ENCODE data around the gene CCDC7.
A peak's percentile ranks its signal among the peaks of the same experiment; 100 is the strongest.
"Not testable (repeated sequence)": the region's sequence is repeated elsewhere in the genome, so short reads cannot be mapped to it uniquely, and the experiment has no call there.

The CCDC7 gene

GRCh38 chr10:32445740-32446535 is at the start of gene CCDC7:
Gene CCDC7, plus strand, starts transcription at chr10:32446140. Its CDS starts 5,503 bp downstream, at chr10:32451643.
- peak; percentile 90 for DNase-seq

GRCh38 chr10:32397163-32397562 is 48.8 kb upstream of the CCDC7 start:
- not testable (repeated sequence) for DNase-seq

GRCh38 chr10:32399720-32400119 is 46.2 kb upstream of the CCDC7 start:
- not testable (repeated sequence) for DNase-seq

GRCh38 chr10:32400961-32401360 is 45.0 kb upstream of the CCDC7 start:
- no peak for DNase-seq

GRCh38 chr10:32402499-32402898 is 43.4 kb upstream of the CCDC7 start:
- no peak for DNase-seq

- DNase-seq: no peak
These were observed 42.8 kb upstream of the CCDC7 start for GRCh38 chr10:32403091-32403490.

GRCh38 chr10:32408690-32409089 is 37.2 kb upstream of the CCDC7 start:
- no peak for DNase-seq

- no peak for DNase-seq
These were observed 36.2 kb upstream of the CCDC7 start for GRCh38 chr10:32409741-32410140.

- no peak for DNase-seq
These were observed 35.4 kb upstream of the CCDC7 start for GRCh38 chr10:32410569-32410968.

- no peak for DNase-seq
These were observed 34.0 kb upstream of the CCDC7 start for GRCh38 chr10:32411797-32412498.

- DNase-seq: no peak
These were observed 33.5 kb upstream of the CCDC7 start for GRCh38 chr10:32412499-32412853.

GRCh38 chr10:32413513-32413912 is 32.4 kb upstream of the CCDC7 start:
- peak; percentile 61 for DNase-seq

GRCh38 chr10:32415361-32415760 is 30.6 kb upstream of the CCDC7 start:
- DNase-seq: no peak

- no peak for DNase-seq
These were observed 27.9 kb upstream of the CCDC7 start for GRCh38 chr10:32417911-32418547.

GRCh38 chr10:32418572-32418971 is 27.4 kb upstream of the CCDC7 start:
- DNase-seq: no peak

- DNase-seq: no peak
These were observed 26.3 kb upstream of the CCDC7 start for GRCh38 chr10:32419615-32420014.

- DNase-seq: no peak
These were observed 19.8 kb upstream of the CCDC7 start for GRCh38 chr10:32426186-32426585.

GRCh38 chr10:32433542-32433941 is 12.4 kb upstream of the CCDC7 start:
- DNase-seq: no peak

- DNase-seq: no peak
These were observed 9.7 kb upstream of the CCDC7 start for GRCh38 chr10:32436215-32436614.

GRCh38 chr10:32437334-32437733 is 8.6 kb upstream of the CCDC7 start:
- no peak for DNase-seq

- DNase-seq: no peak
These were observed 904 bp upstream of the CCDC7 start for GRCh38 chr10:32445036-32445435.

- DNase-seq: no peak
These were observed 831 bp downstream of the CCDC7 start for GRCh38 chr10:32446536-32447406.

GRCh38 chr10:32454148-32454547 is 8.2 kb downstream of the CCDC7 start:
- no peak for DNase-seq

All from activated CD8-positive, alpha-beta memory T cell treated with anti-CD3 and anti-CD28 coated beads, Interleukin-2, amount 50 U/mL, for 48 hours (primary cell).